Left lobe of liver (tissue), 2 donors: ENCODE results near the gene GNAO1. TPM values are rescaled to one million over a fixed set of nuclear protein-coding genes. Genes with fewer than 3 reads are reported as not detected.

ENCODE experiments used
- ATAC-seq: fragments of 200-7000 bp; cut with Tn5 transposase; one replicate; pipeline ENCODE4 v1.9.1; 2020; ENCODE audit warnings: mild to moderate bottlenecking, moderate library complexity
- DNase-seq: peaks from one replicate; pipeline ENCODE4 v3.0.0-alpha.2; 2020; ENCODE audit warnings: low spot score
- total RNA-seq: library from RNA; stranded (reverse); gene quantifications from one replicate; pipeline ENCODE4 v1.2.1, GENCODE V29; 2021
- donor health status: DM: no; HTN: no; CAD: no; lungs with moderate emphysema.
- donor health status: DM: no; HTN: yes; CAD: no.

GNAO1 gene
- total RNA-seq, 1 donor from 2014 or later = 24.4 TPM

GRCh38 chr16:56262551-56263245 lies 71.4 kb downstream of the GNAO1 start:
- no peak for DNase-seq
- ATAC-seq = no peak

GRCh38 chr16:56263711-56264608 lies 72.7 kb downstream of the GNAO1 start:
- DNase-seq (peak; percentile 93), ATAC-seq (peak; percentile 87)

GRCh38 chr16:56264609-56264972 lies 73.3 kb downstream of the GNAO1 start:
- ATAC-seq (no peak), DNase-seq (no peak)

GRCh38 chr16:56265184-56265583 lies 73.9 kb downstream of the GNAO1 start:
- DNase-seq = no peak
- ATAC-seq = no peak

GRCh38 chr16:56265746-56266145 lies 74.5 kb downstream of the GNAO1 start:
- no peak for DNase-seq
- no peak for ATAC-seq

GRCh38 chr16:56266641-56267607 lies 75.6 kb downstream of the GNAO1 start:
- ATAC-seq (no peak), DNase-seq (no peak)

- DNase-seq (no peak), ATAC-seq (no peak)
Measured at GRCh38 chr16:56267888-56268287, 76.6 kb downstream of the GNAO1 start.

GRCh38 chr16:56268799-56269198 lies 77.5 kb downstream of the GNAO1 start:
- ATAC-seq (no peak), DNase-seq (no peak)

- ATAC-seq (no peak), DNase-seq (no peak)
Measured at GRCh38 chr16:56269281-56269680, 78.0 kb downstream of the GNAO1 start.

GRCh38 chr16:56269811-56270684 lies 78.8 kb downstream of the GNAO1 start:
- DNase-seq (peak; percentile 92), ATAC-seq (peak; percentile 93)

GRCh38 chr16:56270828-56271227 lies 79.5 kb downstream of the GNAO1 start:
- ATAC-seq = peak; percentile 66

GRCh38 chr16:56272583-56272894 lies 81.2 kb downstream of the GNAO1 start:
- no peak for DNase-seq
- ATAC-seq = no peak

More at GRCh38 chr16:56270828-56271227, 79.5 kb downstream of the GNAO1 start:
- peak; percentile 66 for DNase-seq

GRCh38 chr16:56273615-56274014 lies 82.3 kb downstream of the GNAO1 start:
- no peak for ATAC-seq
- DNase-seq = no peak

GRCh38 chr16:56274369-56274768 lies 83.1 kb downstream of the GNAO1 start:
- ATAC-seq = no peak
- DNase-seq = no peak

- no peak for ATAC-seq
Measured at GRCh38 chr16:56275076-56275475, 83.8 kb downstream of the GNAO1 start.

GRCh38 chr16:56275801-56276200 lies 84.5 kb downstream of the GNAO1 start:
- ATAC-seq (no peak), DNase-seq (no peak)

More at GRCh38 chr16:56275076-56275475, 83.8 kb downstream of the GNAO1 start:
- no peak for DNase-seq

- no peak for DNase-seq
- no peak for ATAC-seq
Measured at GRCh38 chr16:56277075-56277474, 85.8 kb downstream of the GNAO1 start.

- DNase-seq = no peak
Measured at GRCh38 chr16:56278196-56278855, 87.0 kb downstream of the GNAO1 start.

GRCh38 chr16:56279132-56279531 lies 87.8 kb downstream of the GNAO1 start:
- ATAC-seq (no peak), DNase-seq (no peak)

More at GRCh38 chr16:56278196-56278855, 87.0 kb downstream of the GNAO1 start:
- ATAC-seq = no peak
